ENCODE results near the gene ADISSP.

Gene ADISSP

GRCh38 chr20:3777381-3777715 is 9.8 kb upstream of the ADISSP start:
- no peak for TF ChIP-seq ZFX (IDR thresholded peaks at IDR 0.05; ENCODE audit: borderline replicate concordance)
- TF ChIP-seq, protein P1, sequence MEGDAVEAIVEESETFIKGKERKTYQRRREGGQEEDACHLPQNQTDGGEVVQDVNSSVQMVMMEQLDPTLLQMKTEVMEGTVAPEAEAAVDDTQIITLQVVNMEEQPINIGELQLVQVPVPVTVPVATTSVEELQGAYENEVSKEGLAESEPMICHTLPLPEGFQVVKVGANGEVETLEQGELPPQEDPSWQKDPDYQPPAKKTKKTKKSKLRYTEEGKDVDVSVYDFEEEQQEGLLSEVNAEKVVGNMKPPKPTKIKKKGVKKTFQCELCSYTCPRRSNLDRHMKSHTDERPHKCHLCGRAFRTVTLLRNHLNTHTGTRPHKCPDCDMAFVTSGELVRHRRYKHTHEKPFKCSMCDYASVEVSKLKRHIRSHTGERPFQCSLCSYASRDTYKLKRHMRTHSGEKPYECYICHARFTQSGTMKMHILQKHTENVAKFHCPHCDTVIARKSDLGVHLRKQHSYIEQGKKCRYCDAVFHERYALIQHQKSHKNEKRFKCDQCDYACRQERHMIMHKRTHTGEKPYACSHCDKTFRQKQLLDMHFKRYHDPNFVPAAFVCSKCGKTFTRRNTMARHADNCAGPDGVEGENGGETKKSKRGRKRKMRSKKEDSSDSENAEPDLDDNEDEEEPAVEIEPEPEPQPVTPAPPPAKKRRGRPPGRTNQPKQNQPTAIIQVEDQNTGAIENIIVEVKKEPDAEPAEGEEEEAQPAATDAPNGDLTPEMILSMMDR (IDR thresholded peaks at IDR 0.05) = no peak
- H3K27ac ChIP-seq = peak overlapping the region; percentile 58

DNA sequence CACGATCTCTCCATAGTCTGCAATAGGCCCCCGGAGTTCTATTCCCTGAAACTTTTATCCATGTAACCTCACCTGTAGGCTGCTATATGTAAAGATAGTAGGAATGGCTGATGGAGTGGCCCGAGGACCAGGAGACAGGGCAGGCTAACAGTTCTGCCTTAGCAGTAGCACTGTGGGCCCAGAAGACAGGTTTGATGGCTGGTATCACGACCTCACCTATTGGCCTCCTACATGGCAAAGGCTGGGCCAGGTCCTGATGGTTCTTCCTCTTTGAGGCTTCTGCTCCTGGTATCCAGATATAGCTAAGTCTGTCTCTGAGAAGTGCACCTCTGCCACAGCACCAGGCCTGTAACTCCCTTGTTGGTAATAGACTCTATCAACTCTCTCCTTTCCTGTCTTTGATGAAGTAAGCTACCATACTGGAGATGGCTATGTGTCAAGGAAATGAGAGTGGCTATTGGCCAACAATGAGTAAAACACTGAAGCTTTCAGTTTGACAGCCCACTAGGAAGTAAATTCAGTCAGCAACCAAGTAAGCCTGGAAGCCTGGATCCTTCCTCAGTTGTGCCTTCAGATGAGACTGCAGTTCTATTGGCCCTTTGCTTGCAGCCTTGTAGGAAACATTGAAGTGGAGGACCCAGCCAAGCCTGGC is 8.0 kb upstream of the ADISSP start:
- no peak for TF ChIP-seq ZFX (IDR thresholded peaks at IDR 0.05; ENCODE audit: borderline replicate concordance)
- TF ChIP-seq, protein P1 (IDR thresholded peaks at IDR 0.05) = no peak
- no peak overlapping the region for H3K27ac ChIP-seq

DNA sequence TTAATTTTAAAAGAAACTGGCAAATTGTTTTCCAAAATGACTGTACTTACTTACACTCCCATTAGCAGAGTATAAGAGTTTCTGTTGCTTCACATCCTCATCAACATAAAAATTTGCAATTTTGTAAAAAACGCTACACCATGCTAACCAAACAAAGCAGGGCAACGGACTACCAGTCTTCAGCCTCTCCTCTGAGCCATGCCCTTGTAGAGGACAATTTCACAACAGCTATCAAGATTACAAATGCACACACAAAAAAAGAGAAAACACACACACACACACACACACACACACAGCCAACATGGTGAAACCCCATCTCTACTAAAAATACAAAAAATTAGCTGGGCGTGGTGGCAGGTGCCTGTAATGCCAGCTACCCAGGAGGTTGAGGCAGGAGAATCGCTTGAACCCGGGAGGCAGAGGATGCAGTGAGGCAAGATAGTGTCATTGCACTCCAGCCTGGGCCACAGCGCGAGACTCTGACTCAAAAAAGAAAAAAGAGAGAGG is 4.1 kb upstream of the ADISSP start:
- TF ChIP-seq ZFX (IDR thresholded peaks at IDR 0.05; ENCODE audit: borderline replicate concordance) = no peak
- TF ChIP-seq, protein P1 (IDR thresholded peaks at IDR 0.05) = no peak
- no peak overlapping the region for H3K27ac ChIP-seq

- peak overlapping the region; percentile 83 for H3K27ac ChIP-seq
- no peak for TF ChIP-seq ZFX (IDR thresholded peaks at IDR 0.05; ENCODE audit: borderline replicate concordance)
- TF ChIP-seq, protein P1 (IDR thresholded peaks at IDR 0.05) = peak; percentile 38; the same call in 1 of the 2 replicates
Observed at GRCh38 chr20:3768342-3769130, 983 bp upstream of the ADISSP start.

DNA sequence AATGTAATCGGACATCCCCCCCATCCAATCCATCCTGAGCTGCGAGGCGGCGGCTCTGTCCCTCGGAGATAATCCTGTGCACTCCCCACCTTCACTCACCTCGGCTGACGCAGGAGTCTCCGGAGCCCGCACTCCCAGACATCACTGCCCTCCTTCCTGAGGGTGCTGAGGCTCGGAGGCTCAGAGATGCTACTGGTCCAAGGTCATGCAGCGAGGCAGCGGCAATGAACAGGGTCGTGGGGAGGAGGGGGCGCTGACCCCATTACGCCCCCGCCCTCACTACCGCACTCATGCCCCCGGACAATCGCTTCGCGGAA is 485 bp downstream of the ADISSP start:
- no peak for TF ChIP-seq ZFX (IDR thresholded peaks at IDR 0.05; ENCODE audit: borderline replicate concordance)
- TF ChIP-seq, protein P1 (IDR thresholded peaks at IDR 0.05) = no peak
- H3K27ac ChIP-seq = peak overlapping the region; percentile 83; the same call in 1 of the 2 replicates

GRCh38 chr20:3766422-3767109 is 987 bp downstream of the ADISSP start:
- H3K27ac ChIP-seq = no peak overlapping the region
- TF ChIP-seq, protein P1 (IDR thresholded peaks at IDR 0.05) = no peak
- no peak for TF ChIP-seq ZFX (IDR thresholded peaks at IDR 0.05; ENCODE audit: borderline replicate concordance)
